NCI-H2029 treated with DMSO at 0.1 percent for 48 hours (cell line): Measurements from ENCODE around the gene SP6.
A peak's percentile ranks its signal among the peaks of the same experiment; 100 is the strongest.

ENCODE experiments used
- DNase-seq: peaks from one replicate; lab custom pipeline; 2025; lab: John Stamatoyannopoulos, UW

SP6 gene

DNA sequence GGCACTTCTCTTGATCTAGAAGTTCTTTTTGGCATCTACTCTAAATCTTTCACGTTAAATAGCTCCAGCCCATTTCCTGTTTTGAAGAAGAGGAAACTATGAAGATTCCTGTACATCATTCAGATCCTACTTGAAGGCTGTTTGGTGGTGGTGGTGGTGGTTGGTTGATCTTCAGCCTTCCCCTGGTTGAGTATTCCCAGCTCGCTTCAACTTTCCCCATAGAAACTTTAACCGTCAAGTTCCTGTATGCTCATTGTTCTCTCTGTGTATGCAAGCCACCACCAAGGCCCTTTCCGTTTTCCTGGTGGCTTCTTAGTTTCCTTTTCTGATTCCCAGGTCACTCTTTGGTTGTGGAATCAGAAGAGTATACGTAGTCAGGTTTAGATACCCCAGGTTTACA, 16.2 kb downstream of the SP6 start:
- no peak for DNase-seq

DNA sequence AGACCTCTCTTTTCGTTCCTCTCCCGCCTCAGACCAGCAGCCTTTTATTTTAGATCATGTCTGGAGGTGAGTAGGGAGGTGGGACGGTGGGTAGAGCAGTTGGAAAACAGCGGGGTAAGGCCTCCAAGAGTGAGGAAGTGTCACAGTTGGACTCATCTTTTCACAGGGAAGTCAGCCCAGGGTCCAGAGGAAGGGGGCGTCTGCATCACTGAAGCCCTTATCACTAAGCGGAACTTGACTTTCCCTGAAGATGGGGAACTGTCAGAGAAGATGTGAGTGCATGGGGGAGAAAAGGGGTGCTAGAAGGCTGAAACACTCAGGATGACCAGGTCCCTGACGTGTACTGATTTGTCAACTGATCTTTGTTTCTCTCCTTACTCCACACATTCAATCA, 19.0 kb downstream of the SP6 start:
- DNase-seq, result no peak

DNA sequence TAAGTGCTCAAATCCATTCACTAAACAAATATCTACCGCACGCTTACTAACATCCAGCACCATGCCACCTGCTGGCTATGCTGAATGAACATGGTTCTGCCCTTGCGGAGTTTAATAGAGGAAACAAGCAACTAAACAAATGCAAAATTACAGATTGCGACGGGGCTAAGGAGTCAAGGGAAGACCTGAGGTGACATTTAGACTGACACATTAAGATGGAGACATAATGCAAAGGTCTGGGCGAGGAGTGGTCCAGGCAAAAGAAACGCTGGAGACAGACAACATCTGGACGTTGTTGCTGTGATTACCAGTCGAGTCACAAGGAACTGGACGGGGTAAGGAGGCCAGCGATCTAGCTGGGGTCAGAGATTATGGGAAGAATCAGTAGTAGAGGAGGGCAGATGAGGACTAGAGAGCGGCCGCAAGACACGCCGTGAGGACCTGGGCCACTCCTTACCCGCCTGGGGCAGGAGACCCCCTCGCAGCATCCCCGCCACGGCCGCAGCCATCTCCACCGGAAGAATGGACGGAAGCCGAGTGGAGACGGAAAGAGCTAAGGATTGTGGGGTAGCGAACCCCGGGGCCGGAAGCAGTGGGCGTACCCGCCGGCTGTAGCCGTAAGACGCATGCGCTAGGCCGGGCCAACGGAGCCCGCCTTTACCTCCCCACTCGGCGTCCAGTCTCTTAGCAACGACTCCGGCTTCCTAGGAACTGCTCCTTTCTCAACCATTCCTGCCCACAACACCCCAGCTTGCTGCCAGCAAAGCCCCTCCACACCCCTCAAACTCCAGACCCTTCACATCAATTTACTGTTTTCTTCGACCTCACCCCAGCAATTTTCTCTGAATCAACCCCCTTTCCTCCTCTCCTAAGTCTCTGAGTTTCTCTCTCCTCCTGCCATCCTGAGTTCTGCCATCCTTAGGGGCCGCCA, 19.7 kb downstream of the SP6 start, which contains the start of the genes LRRC46 and MRPL10:
TSS of gene LRRC46 (plus strand) at position 668 of the 931 bp plus-strand sequence. CDS start 320 bp downstream, outside the sequence.
TSS of gene MRPL10 (minus strand) at position 539 of the 931 bp plus-strand sequence. CDS start at position 509, 30 bp downstream.
- DNase-seq, result peak; percentile 73

DNA sequence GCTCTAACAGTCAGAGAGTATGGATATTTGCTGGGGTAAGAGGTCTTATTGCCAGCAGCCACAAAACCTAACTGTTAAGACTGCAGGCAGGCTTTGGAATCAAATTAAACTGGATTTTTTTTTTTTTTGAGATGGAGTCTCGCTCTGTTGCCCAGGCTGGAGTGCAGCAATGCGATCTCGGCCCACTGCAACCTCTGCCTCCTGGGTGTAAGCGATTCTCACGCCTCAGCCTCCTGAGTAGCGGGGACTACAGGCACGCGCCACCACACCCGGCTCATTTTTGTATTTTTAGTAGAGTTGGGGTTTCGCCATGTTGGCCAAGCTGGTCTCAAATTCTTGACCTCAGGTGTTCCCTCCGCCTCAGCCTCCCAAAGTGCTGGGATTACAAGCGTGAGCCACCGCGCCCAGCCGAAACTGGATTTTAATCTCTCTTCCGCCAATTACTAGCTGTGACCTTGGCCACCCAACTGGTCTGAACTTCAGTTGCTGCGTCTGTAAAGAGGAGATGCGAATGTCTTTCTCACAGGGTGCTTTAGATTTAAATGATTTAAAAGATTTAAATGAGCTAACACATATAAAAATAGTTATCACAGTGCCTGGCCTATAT, 20.5 kb downstream of the SP6 start:
- no peak for DNase-seq

DNA sequence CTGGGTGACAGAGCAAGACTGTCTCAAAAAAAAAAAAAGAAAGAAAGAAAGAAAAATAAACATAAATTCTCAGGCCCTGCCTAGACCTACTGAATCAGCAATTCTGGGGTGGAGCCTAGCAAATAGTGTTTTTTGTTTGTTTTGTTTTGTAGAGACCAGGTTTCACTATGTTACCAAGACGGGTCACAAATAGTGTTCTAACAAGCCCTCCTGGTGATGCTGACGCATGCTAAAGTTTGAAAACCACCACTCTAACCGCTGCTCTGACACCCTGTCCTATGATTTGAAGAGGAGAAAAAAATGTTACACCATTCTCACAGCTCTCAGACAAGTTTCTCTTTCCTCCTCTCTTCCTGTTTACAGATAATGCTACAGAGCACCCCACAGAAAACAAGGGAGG, 21.1 kb downstream of the SP6 start:
- no peak for DNase-seq

DNA sequence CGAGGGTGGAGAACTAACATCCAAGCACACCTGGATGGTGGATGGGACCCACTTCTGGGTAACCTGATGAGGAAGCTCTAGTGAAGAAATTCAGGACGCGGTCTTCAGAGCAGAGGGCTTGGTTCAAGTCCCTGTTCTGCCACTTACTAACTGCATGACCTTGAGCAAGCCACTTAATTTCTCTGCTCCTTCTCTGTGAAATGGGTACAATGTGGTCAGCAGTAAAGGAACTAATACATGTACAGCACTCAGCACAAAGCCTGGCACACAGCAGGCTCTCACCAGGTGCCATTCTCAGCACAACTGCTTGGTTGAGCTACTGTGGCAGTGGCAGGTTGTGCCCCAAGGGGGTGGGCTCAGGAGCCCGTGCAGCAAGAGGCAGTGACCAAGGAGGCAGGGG, 27.4 kb downstream of the SP6 start:
- no peak for DNase-seq

DNA sequence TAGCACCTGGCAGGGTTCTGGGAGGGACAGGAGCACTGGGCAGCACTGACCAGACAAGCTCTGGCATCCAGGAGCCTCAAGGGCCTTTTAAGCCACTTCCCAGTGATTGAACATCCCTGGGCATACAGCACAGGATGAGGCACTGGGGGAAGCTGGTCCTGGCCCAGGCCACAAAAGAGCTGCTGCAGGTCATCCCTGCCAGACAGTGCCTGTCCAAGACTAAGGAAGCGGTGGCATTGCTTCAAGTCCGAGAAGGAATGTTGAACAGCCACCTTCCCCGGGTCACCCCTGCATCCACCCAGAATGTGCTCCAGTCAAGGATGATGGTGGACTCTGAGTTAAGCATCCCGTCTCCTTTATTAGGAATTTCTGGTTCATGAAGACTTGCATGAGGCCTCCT, 28.2 kb downstream of the SP6 start:
- no peak for DNase-seq

DNA sequence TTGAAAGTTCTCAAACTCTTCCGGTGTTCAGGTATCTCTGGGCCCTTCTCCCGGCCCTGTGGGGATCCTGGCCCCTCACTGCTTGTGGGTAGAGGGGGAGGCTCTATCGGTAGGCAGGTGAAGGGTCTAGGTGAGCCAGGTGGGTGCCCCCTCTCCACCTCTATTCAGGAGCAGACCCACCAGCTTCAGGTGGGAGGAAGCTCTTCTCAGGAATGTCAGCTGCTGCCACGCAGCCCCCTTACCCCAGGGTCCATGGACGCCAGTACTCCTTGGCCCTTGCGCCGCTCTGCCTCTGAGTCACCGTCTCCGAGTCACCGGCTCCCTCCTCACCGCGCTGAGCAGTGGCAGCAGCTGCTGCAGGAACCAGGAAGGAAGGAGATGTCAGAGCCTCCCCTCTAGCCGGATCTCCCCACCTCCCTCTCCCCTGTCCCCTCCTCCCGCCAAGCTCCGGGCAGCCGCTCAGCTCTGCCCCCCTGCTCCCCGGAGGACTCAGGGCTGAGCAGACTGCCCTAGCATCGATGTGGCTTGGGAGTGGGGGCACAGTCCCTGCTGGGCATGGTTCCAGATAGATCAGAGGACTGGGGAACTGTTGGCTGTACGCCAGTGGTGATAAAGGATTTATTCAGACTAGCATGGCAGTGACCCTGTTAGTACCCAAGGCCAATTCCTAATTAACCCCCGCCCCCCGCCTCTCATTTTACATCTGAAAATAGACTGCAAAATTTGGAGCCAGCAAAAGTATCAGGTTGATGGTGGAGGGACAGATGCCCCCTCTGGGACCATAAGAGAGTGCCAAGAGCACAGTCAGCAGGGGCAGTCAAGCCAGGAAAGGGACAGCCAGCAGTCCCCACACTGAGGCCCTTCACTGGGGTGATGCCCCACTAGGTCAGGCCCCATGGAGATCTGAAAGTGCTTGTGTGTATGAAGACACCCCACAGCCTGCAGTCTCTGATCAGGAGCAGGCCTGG, 29.3 kb downstream of the SP6 start, which contains the start of gene OSBPL7:
TSS of gene OSBPL7 (minus strand) at position 371 of the 968 bp plus-strand sequence. CDS start 1,516 bp downstream, outside the sequence.
- DNase-seq, result peak; percentile 16

DNA sequence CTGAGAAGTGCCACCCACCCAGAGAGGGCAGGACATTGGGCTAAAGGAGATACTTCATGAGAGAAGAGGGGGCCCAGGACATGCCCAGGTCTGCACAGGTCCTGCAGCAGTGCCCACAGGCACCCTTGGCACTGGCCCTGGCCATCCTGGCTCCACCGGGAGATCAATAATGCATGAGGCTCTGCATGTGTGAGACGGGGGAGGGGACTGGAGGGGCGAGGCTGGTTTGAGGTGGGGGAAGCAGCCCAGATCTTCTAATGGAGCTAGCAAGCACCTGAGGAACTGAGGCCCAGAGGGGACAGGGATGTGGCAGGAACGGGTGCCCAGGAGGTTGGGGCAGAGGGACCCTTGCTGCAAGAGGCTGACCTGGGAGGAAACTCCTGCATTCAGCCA, 29.9 kb downstream of the SP6 start:
- no peak for DNase-seq

DNA sequence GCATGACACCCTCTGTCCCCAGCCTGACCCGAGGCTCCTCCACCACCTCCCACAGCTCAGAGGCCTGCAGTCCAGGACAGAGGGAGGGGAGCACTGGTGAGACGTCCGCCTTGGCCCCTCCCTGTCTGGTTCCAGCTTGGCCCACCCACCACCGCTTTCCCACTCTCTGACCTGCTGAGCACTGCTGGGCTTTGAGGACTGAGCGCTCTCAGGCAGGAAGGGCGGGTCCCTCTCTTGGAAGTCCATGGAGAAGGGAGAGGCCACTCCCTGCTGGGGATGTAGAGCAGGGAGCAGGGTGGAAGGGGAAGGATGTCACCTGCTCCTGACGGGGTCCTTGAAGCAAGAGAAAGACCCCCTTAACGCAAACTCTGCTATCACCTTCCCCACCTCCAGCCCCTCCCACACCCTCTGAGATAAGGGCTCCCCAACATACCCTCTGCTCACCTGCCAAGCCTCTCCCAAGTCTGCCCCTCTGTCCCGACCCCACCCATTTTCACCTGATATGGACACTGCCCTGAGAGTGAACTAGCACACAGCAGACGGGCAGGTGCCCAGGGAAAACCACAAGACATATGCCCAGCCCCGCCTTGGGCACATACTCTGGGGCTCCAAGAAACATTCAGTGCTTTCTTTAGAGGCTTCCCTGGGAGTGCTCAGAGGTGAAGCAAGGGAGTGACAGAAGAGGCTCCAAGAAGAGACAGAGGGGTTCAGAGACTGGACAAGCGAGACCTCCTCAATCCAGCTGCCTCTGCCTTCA, 30.8 kb downstream of the SP6 start:
- no peak for DNase-seq

DNA sequence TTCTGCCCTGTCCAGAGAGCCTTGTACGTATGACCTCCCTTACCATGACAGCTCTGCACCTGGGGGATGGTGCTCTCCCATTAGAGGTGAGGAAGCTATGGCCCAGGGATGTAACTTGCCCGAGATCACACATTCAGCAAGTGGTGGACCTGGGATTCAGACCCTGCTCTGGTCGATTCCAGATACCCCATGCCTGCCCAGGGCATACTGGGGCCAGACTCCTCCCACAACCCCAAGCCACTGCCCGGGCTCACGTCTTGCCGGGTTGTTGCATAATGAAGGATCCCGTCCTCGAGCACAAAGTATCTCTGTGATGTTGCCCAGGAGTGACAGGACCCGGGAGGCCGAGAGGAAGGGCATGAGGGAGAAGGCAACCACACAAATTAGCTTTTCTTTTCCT, 31.5 kb downstream of the SP6 start:
- DNase-seq, result no peak

DNA sequence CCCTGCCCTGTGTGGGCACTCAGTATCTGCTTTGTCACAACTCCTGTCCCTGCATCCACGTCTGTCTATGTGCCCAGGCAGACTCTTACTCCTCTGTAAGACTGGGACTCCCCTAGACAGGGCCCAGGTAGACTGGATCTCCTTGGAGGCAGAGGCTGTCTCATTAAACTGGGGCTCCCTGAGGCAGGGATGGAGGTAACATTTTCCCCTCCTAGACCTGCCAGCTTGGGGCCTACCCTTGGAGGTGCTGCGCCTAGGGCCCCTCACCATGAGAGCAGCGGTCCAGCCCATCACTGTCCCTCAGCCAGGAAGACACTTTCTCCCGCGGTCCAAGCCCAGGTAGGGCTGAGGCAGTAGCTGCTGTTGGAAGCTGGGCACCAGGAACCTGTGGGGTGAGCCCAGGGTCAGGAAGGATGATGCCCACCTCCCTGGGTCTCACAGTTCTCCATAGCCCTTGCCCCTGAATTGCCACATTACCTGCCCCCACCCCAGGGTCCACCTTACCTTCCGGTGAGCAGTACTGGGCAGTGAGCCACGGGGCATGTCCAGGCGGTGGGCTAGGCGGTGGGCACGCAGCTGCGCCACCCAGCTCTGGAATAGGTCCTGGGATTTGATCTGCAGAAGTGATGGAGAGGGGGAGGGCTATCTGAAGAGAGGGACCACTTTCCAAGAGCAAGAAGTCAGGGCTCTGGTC, 32.8 kb downstream of the SP6 start:
- DNase-seq, result no peak

DNA sequence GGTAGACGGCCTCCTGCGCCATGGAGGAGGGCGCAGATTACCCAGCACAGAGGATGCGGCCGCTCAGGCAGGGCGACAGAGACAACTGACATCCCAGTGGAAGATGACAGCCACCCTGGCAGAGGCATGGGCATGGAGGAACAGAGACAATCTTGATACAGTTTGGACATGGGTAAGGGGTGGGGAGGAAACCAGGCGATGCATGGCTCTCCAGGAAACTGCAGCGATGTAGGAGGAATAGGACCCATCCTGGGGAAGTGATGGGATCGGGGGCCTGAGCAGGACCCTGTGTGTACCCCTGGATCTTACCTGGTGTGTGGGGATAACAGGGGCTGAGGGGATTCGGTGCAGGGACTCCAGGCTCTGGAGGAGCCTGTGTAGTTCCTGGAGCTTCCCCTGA, 34.0 kb downstream of the SP6 start:
- no peak for DNase-seq

DNA sequence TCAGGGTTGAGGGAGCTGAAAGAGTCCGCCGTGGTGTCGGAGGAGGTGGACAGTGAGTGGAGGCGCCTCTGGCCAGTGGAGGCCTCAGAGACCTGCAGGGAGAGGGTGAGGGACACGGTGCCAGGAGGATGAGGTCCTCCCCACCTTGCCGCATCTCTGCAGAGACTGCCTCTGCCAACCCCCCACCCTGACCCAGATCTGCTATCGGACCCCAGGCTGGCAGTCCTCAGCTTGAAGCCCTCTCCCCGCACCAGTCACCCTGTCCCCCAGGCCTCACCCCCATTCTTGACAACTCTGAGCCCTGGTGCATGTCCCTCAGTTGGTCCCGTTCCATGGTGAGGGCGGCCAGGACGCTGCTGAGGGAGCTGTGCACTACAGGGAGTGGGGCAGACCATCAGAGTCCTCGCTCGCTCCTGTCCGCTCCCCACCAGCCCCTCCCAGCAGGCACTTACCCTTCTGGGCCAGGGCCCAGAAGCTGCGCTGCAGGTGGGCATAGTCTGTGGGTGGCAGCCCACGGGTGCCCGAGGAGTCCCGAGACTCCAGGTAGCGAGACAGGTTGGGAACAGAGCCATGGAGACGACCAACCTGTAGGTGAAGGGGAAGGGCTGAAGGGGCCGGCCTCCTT, 34.7 kb downstream of the SP6 start:
- DNase-seq, result no peak

DNA sequence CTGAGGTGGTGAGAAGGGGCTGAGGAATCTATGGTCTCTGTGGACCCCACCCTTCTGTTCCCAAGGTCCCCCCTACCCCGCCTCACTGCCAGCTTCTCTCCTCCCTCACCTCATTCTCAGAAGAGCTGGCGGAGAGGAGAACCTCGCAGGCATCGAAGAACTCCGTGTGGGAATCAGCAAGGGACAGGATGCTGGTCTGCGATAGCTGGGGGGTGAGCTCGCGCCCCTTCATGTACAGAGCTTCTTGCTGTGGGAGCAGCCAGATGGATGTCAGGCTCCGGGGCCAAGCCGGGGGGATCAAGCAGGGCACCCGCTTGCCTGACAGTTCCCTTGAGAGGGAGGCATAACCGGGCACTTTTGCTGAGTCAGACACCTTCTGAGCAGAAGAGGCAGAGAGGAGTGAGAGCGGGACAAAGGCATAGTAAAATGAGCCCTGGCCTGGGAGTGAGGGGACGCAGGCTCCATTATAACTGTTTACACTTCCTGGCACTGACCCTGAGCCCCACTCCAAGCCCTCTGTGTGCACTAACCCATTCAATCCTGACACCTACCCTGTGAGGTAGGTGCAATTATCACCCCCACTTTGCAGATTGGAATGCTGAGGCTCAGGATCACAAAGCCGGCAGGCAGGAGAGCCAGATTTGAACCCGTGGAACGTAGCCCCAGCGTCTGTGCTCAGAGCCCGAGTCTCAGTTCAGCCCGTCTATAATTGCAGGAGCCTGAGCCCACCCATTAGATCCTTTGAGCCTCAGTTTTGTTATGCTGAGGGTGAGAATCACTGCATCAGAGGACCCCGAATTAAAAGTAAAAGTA, 35.7 kb downstream of the SP6 start:
- no peak for DNase-seq

DNA sequence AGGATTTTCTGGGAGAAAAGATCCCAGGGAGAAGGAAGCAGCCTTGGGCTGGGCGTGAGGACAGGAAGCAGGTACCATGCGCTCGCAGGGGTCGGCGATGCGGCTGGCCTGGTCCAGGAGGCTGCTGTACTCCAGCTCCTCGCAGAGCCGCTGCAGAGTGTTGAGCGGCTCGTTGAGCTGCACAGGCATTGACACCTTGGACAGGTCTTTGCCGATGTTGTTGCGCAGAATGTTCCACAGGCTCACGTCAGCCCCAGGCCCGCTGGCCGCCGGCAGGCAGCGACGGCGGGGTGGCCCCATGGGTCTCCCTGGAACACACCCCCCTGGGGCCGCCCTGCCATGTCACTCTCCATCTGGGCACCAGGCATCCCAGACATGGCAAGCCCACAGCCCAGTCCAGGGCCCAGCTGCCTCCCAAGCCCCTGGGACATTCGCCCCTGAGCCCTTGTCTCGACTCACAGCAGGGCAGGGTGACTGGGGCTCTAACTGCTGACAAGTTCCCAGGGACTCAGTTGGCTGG, 37.4 kb downstream of the SP6 start:
- DNase-seq, result no peak

DNA sequence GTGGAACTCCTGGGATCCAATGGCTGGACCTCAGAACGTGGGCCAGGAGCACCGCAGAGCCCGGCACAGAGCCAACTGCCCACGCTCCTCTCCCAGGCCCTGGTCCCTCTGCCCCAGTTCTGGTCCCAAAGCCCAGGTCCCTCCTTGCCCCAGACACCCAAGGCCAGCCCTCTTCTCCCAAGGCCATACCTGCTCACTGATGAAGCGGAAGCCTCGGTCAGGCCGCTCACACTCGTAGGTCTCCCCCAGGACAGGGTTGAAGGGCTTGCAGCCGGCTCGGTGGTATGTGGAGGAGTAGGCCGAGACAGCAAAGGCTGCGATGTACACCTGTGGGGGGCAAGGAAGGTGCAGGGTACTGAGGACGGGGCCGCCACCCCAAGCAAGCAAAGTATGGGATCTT, 37.9 kb downstream of the SP6 start:
- DNase-seq, result no peak

DNA sequence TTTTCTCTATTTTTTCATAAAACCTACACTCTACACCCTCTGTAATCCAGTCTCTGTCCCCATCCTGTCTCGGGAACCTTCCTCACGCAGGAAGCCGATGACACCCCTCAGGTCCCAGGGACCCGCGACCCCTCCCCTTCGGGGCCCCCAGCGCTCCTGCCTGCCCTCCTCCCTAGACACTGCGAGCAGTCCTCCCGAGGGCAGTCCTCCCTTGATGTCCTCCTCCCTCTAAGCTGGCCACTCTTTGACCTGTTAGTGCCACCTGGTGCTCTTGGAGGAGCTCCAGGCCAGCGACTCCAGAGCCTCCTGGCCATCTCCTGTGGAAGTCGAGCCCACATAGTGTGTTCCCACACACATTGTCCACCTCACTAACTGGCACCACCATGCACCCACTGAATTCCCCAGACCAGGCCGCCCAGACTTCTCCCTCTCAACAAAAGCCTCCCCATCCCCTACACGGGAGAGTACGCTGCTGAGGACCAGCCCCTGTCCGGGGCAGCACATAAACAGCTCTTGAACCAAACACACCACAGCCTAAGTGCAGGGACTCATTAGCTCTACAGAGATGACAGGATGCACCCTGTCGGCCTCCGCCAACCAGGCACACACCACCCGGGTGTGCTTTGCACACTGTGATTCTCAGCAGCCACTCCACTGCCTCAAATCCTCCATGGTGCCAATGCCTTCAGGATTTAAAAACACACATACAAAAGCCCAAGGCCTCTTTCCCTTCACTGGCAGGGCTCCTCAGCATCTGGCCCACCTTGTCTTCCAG, 38.6 kb downstream of the SP6 start:
- DNase-seq, result no peak
